ENCODE measurements around the gene FKBP4.

- TF ChIP-seq ZNF143 (CRISPR knock-in tag; IDR thresholded peaks at IDR 0.05) (peak; percentile 88), ETV5 (CRISPR knock-in tag; IDR thresholded peaks at IDR 0.05; ENCODE audit: borderline replicate concordance) (no peak), ZFP91 (CRISPR knock-in tag; IDR thresholded peaks at IDR 0.05; ENCODE audit: borderline replicate concordance) (0 out of 2 replicates have a peak, but pooled peaks have one; percentile 38), TCF12 (IDR thresholded peaks at IDR 0.05) (no peak), TCF12 (CRISPR knock-in tag; IDR thresholded peaks at IDR 0.05) (no peak), ZNF564 (CRISPR knock-in tag; IDR thresholded peaks at IDR 0.05) (peak; percentile 39; the same call in 1 of the 2 replicates), SALL1 (CRISPR knock-in tag; IDR thresholded peaks at IDR 0.05) (no peak), CEBPG (CRISPR knock-in tag; IDR thresholded peaks at IDR 0.05) (no peak), ARNTL (CRISPR knock-in tag; IDR thresholded peaks at IDR 0.05) (no peak), MAFF (IDR thresholded peaks at IDR 0.05; ENCODE audit: low read depth, low read length) (no peak), ZNF687 (CRISPR knock-in tag; IDR thresholded peaks at IDR 0.05) (peak; percentile 70)
- TF ChIP-seq, protein P1, sequence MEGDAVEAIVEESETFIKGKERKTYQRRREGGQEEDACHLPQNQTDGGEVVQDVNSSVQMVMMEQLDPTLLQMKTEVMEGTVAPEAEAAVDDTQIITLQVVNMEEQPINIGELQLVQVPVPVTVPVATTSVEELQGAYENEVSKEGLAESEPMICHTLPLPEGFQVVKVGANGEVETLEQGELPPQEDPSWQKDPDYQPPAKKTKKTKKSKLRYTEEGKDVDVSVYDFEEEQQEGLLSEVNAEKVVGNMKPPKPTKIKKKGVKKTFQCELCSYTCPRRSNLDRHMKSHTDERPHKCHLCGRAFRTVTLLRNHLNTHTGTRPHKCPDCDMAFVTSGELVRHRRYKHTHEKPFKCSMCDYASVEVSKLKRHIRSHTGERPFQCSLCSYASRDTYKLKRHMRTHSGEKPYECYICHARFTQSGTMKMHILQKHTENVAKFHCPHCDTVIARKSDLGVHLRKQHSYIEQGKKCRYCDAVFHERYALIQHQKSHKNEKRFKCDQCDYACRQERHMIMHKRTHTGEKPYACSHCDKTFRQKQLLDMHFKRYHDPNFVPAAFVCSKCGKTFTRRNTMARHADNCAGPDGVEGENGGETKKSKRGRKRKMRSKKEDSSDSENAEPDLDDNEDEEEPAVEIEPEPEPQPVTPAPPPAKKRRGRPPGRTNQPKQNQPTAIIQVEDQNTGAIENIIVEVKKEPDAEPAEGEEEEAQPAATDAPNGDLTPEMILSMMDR (CRISPR knock-in tag; IDR thresholded peaks at IDR 0.05): peak; percentile 15; the same call in 1 of the 2 replicates
These were observed 769 bp downstream of the FKBP4 start for GRCh38 chr12:2795291-2796186.

All from HepG2 (cell line).